Measurements from ENCODE around the gene GTF3C1.

GTF3C1 gene

DNA sequence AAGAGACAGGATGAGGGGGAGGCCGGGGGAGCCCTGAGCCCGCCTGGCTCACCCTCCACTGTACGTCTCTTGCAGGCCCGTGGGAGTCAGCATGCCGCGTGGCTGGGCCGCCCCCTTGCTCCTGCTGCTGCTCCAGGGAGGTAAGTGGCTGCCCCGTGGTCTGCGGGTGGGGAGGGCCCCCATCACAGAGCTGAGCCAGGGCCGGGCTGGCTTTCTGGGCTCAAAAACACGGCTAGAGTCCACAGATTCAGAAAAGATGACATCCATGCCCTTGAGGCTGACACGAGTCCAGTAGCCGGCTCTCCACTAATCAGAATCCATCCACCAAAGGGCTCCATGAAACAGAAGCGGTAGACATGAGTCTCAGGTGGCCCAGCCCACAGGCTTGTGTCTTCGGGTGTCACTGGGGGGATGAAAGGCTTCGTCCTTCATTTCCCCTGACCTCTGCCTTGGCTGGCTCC, 119.7 kb downstream of the GTF3C1 start:
- H3K4me3 ChIP-seq (ENCODE audit: low read depth, low read length) = peak overlapping the region; percentile 74
- TF ChIP-seq, protein P1, sequence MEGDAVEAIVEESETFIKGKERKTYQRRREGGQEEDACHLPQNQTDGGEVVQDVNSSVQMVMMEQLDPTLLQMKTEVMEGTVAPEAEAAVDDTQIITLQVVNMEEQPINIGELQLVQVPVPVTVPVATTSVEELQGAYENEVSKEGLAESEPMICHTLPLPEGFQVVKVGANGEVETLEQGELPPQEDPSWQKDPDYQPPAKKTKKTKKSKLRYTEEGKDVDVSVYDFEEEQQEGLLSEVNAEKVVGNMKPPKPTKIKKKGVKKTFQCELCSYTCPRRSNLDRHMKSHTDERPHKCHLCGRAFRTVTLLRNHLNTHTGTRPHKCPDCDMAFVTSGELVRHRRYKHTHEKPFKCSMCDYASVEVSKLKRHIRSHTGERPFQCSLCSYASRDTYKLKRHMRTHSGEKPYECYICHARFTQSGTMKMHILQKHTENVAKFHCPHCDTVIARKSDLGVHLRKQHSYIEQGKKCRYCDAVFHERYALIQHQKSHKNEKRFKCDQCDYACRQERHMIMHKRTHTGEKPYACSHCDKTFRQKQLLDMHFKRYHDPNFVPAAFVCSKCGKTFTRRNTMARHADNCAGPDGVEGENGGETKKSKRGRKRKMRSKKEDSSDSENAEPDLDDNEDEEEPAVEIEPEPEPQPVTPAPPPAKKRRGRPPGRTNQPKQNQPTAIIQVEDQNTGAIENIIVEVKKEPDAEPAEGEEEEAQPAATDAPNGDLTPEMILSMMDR (IDR thresholded peaks at IDR 0.05; ENCODE audit: low read depth, low read length, missing control alignments) = no peak
- DNase-seq (ENCODE audit: low read depth) = no peak

DNA sequence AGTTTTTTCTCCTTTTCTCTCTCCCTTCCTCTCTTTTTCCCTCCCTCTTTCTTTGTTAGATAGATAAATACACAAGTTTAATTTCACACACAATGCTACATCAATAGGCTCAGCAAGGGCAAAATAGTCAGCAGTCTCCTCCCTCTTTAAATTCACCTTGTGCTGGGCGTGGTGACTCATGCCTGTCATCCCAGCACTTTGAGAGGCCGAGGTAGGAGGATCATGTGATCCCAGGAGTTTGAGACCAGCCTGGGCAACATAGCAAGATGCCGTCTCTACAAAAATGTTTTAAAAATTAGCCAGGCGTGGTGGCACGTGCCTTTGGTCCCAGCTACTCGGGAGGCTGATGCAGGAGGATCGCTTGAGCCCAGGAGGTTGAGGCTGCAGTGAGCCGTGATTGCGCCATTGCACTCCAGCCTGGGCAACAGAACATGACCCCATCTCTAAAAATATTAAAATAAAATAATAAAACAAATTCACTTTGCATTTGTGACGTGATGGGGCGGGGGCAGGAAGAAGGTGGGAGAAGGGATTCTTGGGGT, 120.3 kb downstream of the GTF3C1 start:
- TF ChIP-seq, protein P1 (IDR thresholded peaks at IDR 0.05; ENCODE audit: low read depth, low read length, missing control alignments) = no peak
- peak overlapping the region; percentile 74 for H3K4me3 ChIP-seq (ENCODE audit: low read depth, low read length)
- no peak for DNase-seq (ENCODE audit: low read depth)

DNA sequence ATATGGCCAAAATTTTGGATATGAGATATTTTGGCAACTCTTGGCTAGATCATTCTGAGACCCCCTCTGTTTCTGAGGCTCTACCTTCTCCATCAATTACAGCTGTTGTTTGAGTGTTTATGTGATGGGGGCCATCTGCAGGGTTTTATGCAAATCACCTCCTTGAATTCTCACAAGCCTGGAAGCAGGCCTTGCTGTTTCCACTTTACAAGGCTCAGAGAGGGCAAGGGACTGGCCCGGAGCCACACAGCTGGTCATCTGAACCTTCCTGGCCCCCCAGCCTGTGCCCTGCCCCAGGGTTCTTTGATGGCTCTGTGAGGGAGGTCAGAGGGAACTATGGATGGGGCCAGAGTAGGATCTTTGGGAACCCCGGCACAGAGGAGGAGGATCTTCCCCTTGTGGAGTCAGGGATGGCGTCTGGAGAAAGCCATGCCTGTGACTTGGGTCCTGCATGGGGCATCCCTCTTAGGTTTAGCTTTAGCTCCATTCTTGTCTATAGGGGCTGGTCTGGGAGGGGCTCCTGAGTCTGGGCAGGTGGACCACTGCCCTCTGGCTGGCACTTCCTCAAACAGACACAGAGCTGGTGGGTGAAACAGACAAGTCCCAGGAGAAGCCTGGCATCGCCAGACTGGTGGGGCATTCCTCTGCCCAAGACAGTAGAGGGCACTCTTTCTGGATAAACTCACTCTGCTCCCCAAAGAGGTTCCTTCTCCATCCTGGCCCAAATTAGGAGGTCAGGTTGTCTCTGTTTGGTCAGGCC, 121.5 kb downstream of the GTF3C1 start:
- no peak for DNase-seq (ENCODE audit: low read depth)
- peak overlapping the region; percentile 74 for H3K4me3 ChIP-seq (ENCODE audit: low read depth, low read length)

DNA sequence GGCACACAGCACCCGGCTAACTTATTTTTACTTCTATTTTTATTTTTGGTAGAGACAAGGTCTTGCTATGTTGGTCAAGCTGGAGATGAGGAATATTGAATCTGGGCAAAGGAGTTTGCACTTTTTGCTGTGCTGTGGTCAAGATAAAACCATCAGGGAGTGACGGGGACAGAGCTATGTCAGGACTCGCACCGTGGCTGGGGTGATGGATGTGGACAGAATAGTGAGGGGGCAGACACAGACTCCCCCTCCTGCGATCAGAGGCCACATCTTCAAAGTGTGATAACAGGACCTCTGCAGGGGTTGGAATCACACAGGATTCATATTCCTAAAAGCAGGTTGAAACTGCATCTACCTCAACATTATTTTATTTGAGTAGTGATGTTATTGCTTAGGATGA, 122.2 kb downstream of the GTF3C1 start:
- H3K4me3 ChIP-seq (ENCODE audit: low read depth, low read length) = peak overlapping the region; percentile 74

More for the DNA sequence above, 121.5 kb downstream of the GTF3C1 start:
- TF ChIP-seq, protein P1 (IDR thresholded peaks at IDR 0.05; ENCODE audit: low read depth, low read length, missing control alignments) = peak; percentile 61

DNA sequence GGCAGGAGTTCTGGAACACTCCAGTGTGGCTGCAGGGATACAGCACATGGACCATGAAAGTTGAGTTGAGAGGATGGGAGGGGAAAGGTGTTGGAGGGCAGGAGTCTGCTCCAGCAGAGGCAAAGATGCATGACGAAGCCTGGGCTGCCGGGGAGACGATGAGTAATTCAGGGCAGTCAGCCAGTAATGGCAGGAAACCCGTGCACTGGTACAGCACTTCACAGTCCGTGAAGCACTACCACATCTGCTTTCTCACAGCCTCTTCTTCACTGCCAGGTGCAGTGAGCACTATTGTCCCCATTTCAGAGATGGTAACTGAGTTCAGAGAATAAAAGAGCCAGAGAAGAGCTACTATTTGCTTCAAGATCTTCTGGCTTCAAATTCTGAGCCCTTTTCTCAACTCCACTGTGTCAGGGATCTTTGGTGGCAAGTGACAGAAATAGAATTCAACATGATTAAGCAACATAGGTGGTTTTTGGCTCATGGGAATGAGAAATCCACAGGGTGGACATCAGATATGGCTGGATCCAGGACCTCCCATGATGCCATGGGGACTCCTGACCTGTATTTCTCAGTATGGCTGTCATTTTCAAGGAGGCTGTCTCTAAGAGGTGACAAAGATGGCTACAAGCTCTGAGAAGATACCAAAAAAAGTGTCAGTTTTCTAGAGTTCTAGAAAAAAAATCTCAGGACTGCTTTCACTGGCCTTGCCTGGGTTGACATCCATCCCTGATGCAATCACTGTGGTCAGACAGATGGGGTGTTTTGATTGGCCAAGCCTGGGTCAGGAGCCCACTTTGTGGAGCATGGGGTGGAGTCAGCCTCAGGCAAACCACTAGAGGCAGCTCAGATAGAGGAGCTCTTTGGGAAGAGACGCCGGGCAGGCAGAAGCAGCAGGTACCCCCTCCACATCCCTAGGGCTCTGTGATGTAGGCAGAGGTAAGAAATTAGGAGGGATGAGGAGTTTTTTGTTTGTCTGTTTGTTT, 123.0 kb downstream of the GTF3C1 start:
- TF ChIP-seq, protein P1 (IDR thresholded peaks at IDR 0.05; ENCODE audit: low read depth, low read length, missing control alignments) = peak; percentile 41
- peak overlapping the region; percentile 74 for H3K4me3 ChIP-seq (ENCODE audit: low read depth, low read length)
- peak; percentile 89 for DNase-seq (ENCODE audit: low read depth)

More for the DNA sequence above, 122.2 kb downstream of the GTF3C1 start:
- TF ChIP-seq, protein P1 (IDR thresholded peaks at IDR 0.05; ENCODE audit: low read depth, low read length, missing control alignments) = no peak
- DNase-seq (ENCODE audit: low read depth) = no peak

DNA sequence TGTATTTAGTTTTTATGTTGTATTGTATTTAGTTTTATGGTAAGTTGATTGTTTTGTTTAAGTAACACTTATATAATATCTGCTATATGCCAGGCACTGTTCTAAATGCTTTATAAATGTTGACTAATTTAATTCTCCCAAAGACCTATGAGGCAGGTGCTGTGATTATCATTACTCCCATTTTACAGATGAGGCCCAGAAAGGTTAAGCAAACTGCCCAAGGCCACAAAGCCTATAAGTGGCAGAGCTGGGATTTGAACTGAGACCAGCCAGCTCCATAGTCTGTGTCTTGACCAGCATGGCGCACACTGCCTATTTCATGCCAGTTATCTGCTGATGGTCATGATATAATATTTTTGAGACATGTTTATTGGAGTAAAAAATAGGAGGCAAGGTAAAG, 123.8 kb downstream of the GTF3C1 start:
- H3K4me3 ChIP-seq (ENCODE audit: low read depth, low read length) = no peak overlapping the region; the same call in 1 of the 2 replicates
- no peak for DNase-seq (ENCODE audit: low read depth)
- TF ChIP-seq, protein P1 (IDR thresholded peaks at IDR 0.05; ENCODE audit: low read depth, low read length, missing control alignments) = no peak
